GM12878 (cell line): ENCODE measurements around the gene PADI1. TPM values are rescaled to one million over a fixed set of nuclear protein-coding genes. Genes with fewer than 3 reads are reported as not detected.

Experiments used
- FOXM1 ChIP-seq: IDR thresholded peaks from 2 replicates; pipeline ENCODE4 v1.6.1; 2012; ENCODE audit warnings: low read depth, mild to moderate bottlenecking, inconsistent platforms, low read length, moderate library complexity
- MYC ChIP-seq: IDR thresholded peaks from 2 replicates; pipeline ENCODE4 v1.6.1; 2011; ENCODE audit warnings: mild to moderate bottlenecking, low read length, moderate library complexity, inconsistent platforms; ENCODE audit not compliant: insufficient read depth, insufficient replicate concordance, insufficient read length, severe bottlenecking
- ZNF384 ChIP-seq: IDR thresholded peaks from 2 replicates; pipeline ENCODE4 v1.6.1; 2012; ENCODE audit warnings: low read depth, mild to moderate bottlenecking, low read length, improper control_type of control experiment, borderline replicate concordance
- polyA plus RNA-seq, 11 experiments: library from polyadenylated mRNA; depleted of rRNA in 4 of 11; unstranded in 6 of 11; stranded (reverse) in 5 of 11; fragments of >200 nt; fragmentation: Nextera tagmentation in 4 of 11; fragmentation: Illumina TruSeq in 1 of 11; extraction: Ambion mirVana in 4 of 11; extraction: Trizol in 1 of 11; gene quantifications; 1 replicate in 1 of 11; 2 replicates in 10 of 11; pipeline versions ENCODE4 v1.2.1 to v1.2.3, GENCODE V29; 2011 to 2016; ENCODE audit warnings: inconsistent platforms in 2 of 11, missing spikeins in 2 of 11, low read depth in 1 of 11
- total RNA-seq, 4 experiments: library from RNA; depleted of rRNA in 3 of 4; stranded (reverse); fragments of >200 nt in 3 of 4; fragmentation: Illumina TruSeq in 1 of 4; extraction: Trizol in 1 of 4; gene quantifications; 2 replicates each; pipeline versions ENCODE4 v1.2.1 to v1.2.3, GENCODE V29; 2013 to 2021
- TF ChIP-seq, protein P1 (sequence below): IDR thresholded peaks from 2 replicates; pipeline ENCODE4 v1.6.1; 2012; ENCODE audit warnings: improper control_type of control experiment, low read depth, low read length; ENCODE audit not compliant: insufficient replicate concordance
- TF ChIP-seq, protein P2 (sequence below): fragments of 150-350 bp; IDR thresholded peaks from 2 replicates; pipeline ENCODE4 v1.6.1; 2014; ENCODE audit warnings: mild to moderate bottlenecking, low read depth, low read length
- TF ChIP-seq, protein P3 (sequence below): IDR thresholded peaks from 2 replicates; pipeline ENCODE4 v1.6.1; 2011; ENCODE audit warnings: mild to moderate bottlenecking, low read depth, low read length, moderate library complexity; ENCODE audit not compliant: insufficient replicate concordance

The PADI1 gene
- total and polyA plus RNA-seq, 10 of the 15 experiments (the other 5 are each of a cell fraction or from before 2014, with no cell fraction given): 0.05 TPM; not detected in 9

DNA sequence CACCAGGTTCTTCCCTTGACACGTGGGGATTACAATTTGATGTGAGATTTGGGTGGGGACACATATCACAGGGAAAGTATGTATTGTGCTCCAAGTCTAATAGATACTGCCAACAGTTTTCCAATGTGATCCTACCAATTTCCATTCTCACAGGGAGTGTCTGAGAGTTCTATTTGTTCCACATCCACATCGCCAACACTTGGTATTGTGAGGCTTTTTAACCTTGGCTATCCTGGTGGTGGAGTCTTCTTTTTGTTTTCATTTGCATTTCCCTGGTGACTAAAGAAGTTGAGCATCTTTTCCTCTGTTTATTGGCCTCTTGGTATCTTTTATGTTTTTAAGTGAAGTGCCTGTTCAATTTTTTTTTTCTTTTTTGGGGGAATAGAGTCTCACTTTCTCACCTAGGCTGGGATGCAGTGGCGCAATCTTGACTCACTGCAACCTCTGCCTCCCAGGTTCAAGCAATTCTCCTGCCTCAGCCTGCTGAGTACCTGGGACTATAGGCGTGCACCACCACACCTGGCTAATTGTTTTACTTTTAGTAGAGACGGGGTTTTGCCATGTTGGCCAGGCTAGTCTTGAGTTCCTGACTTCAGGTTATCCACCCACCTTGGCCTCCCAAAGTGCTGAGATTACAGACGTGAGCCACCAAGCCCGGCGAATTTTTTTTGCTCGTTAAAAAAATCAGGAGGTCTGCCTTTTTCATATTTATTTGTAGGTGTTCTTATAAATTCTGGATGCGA is 15.9 kb upstream of the PADI1 start (continued):
- TF ChIP-seq, protein P1, sequence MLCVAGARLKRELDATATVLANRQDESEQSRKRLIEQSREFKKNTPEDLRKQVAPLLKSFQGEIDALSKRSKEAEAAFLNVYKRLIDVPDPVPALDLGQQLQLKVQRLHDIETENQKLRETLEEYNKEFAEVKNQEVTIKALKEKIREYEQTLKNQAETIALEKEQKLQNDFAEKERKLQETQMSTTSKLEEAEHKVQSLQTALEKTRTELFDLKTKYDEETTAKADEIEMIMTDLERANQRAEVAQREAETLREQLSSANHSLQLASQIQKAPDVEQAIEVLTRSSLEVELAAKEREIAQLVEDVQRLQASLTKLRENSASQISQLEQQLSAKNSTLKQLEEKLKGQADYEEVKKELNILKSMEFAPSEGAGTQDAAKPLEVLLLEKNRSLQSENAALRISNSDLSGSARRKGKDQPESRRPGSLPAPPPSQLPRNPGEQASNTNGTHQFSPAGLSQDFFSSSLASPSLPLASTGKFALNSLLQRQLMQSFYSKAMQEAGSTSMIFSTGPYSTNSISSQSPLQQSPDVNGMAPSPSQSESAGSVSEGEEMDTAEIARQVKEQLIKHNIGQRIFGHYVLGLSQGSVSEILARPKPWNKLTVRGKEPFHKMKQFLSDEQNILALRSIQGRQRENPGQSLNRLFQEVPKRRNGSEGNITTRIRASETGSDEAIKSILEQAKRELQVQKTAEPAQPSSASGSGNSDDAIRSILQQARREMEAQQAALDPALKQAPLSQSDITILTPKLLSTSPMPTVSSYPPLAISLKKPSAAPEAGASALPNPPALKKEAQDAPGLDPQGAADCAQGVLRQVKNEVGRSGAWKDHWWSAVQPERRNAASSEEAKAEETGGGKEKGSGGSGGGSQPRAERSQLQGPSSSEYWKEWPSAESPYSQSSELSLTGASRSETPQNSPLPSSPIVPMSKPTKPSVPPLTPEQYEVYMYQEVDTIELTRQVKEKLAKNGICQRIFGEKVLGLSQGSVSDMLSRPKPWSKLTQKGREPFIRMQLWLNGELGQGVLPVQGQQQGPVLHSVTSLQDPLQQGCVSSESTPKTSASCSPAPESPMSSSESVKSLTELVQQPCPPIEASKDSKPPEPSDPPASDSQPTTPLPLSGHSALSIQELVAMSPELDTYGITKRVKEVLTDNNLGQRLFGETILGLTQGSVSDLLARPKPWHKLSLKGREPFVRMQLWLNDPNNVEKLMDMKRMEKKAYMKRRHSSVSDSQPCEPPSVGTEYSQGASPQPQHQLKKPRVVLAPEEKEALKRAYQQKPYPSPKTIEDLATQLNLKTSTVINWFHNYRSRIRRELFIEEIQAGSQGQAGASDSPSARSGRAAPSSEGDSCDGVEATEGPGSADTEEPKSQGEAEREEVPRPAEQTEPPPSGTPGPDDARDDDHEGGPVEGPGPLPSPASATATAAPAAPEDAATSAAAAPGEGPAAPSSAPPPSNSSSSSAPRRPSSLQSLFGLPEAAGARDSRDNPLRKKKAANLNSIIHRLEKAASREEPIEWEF: no peak
- TF ChIP-seq FOXM1 (no peak), MYC (no peak), ZNF384 (no peak)
- TF ChIP-seq, protein P2, sequence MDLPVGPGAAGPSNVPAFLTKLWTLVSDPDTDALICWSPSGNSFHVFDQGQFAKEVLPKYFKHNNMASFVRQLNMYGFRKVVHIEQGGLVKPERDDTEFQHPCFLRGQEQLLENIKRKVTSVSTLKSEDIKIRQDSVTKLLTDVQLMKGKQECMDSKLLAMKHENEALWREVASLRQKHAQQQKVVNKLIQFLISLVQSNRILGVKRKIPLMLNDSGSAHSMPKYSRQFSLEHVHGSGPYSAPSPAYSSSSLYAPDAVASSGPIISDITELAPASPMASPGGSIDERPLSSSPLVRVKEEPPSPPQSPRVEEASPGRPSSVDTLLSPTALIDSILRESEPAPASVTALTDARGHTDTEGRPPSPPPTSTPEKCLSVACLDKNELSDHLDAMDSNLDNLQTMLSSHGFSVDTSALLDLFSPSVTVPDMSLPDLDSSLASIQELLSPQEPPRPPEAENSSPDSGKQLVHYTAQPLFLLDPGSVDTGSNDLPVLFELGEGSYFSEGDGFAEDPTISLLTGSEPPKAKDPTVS: no peak
- TF ChIP-seq, protein P3, sequence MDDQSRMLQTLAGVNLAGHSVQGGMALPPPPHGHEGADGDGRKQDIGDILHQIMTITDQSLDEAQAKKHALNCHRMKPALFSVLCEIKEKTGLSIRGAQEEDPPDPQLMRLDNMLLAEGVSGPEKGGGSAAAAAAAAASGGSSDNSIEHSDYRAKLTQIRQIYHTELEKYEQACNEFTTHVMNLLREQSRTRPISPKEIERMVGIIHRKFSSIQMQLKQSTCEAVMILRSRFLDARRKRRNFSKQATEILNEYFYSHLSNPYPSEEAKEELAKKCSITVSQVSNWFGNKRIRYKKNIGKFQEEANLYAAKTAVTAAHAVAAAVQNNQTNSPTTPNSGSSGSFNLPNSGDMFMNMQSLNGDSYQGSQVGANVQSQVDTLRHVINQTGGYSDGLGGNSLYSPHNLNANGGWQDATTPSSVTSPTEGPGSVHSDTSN: no peak
